Right renal pelvis (tissue), 4 donors: ENCODE measurements around the gene ANKS1B. TPM values are rescaled to one million over a fixed set of nuclear protein-coding genes. Genes with fewer than 3 reads are reported as not detected.
"Not testable (repeated sequence)": the region's sequence is repeated elsewhere in the genome, so short reads cannot be mapped to it uniquely, and the experiment has no call there.

Source experiments
- DNase-seq, 4 donors: peaks; one replicate each; pipeline ENCODE4 v3.0.0-alpha.2; 2013; ENCODE audit warnings: low read depth in 4 of 4, low spot score in 3 of 4, missing footprints in 1 of 4
- polyA plus RNA-seq, 4 donors: library from polyadenylated mRNA; unstranded; fragments of 120-200 nt; gene quantifications; one replicate each; pipeline ENCODE4 v1.2.1, GENCODE V29; 2013; ENCODE audit not compliant: insufficient read length in 4 of 4

The ANKS1B gene
- polyA plus RNA-seq, 4 donors = 3.1 to 3.9 (median 3.7) TPM

- no peak for DNase-seq
Observed at GRCh38 chr12:98863167-98863566, 1121.6 kb downstream of the ANKS1B start.

- DNase-seq = no peak
Observed at GRCh38 chr12:98861251-98861650, 1123.5 kb downstream of the ANKS1B start.

GRCh38 chr12:98856897-98857540 lies 1127.7 kb downstream of the ANKS1B start:
- DNase-seq = no peak

GRCh38 chr12:98852181-98852580 lies 1132.6 kb downstream of the ANKS1B start:
- DNase-seq = no peak

GRCh38 chr12:98847242-98847641 lies 1137.5 kb downstream of the ANKS1B start:
- no peak for DNase-seq

- no peak for DNase-seq
Observed at GRCh38 chr12:98845957-98846356, 1138.8 kb downstream of the ANKS1B start.

GRCh38 chr12:98840325-98840724 lies 1144.4 kb downstream of the ANKS1B start:
- no peak for DNase-seq

- DNase-seq = no peak
Observed at GRCh38 chr12:98838231-98838647, 1146.5 kb downstream of the ANKS1B start.

- not testable (repeated sequence) for DNase-seq
Observed at GRCh38 chr12:98837134-98837752, 1147.5 kb downstream of the ANKS1B start.

- no peak for DNase-seq
Observed at GRCh38 chr12:98830657-98831056, 1154.1 kb downstream of the ANKS1B start.

GRCh38 chr12:98828802-98829600 lies 1155.7 kb downstream of the ANKS1B start:
- no peak for DNase-seq

GRCh38 chr12:98823012-98823411 lies 1161.7 kb downstream of the ANKS1B start:
- DNase-seq = no peak

GRCh38 chr12:98821866-98822265 lies 1162.9 kb downstream of the ANKS1B start:
- DNase-seq = no peak

- DNase-seq = no peak
Observed at GRCh38 chr12:98821232-98821631, 1163.5 kb downstream of the ANKS1B start.

GRCh38 chr12:98819821-98820404 lies 1164.8 kb downstream of the ANKS1B start:
- DNase-seq = no peak

GRCh38 chr12:98819071-98819470 lies 1165.7 kb downstream of the ANKS1B start:
- DNase-seq = no peak

GRCh38 chr12:98818239-98818638 lies 1166.5 kb downstream of the ANKS1B start:
- DNase-seq = no peak

- DNase-seq = peak in 1 of 4 donors; percentile 20
Observed at GRCh38 chr12:98817742-98818141, 1167.0 kb downstream of the ANKS1B start.

GRCh38 chr12:98816720-98817119 lies 1168.0 kb downstream of the ANKS1B start:
- no peak for DNase-seq

GRCh38 chr12:98814254-98814653 lies 1170.5 kb downstream of the ANKS1B start:
- no peak for DNase-seq

GRCh38 chr12:98812225-98812624 lies 1172.5 kb downstream of the ANKS1B start:
- no peak for DNase-seq
